Measurements from ENCODE around the gene ARHGDIA.
A peak's percentile ranks its signal among the peaks of the same experiment; 100 is the strongest.

The ARHGDIA gene

DNA sequence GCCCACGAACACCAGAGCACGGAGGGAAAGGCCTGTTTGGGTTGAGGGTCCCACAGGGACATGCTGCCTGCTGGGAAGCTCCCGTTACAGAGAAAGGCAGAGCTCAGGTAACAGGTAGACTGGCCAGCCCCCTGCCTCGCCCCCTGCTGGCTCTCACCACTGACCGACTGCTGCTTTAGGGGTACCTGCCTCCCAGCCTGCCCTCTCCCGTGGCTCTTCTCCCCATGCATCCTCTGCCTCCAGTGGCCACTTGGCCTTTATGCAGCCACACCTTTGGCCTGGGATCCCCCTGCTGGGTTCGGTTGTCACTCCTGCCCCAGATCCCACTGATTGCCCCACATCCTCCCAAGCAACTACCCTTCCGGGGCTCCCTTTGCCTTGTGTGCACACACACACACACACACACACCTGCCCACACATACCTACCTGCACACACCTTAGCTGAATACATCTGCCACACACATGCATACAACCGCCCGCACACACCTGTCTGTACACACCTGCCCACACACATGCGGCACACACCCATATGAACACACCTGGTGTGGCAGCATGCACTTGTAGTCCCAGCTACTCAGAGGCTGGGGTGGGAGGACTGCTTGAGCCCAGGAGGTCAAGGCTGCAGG is 45.2 kb downstream of the ARHGDIA start:
- Histone ChIP-seq H3K27ac (ENCODE audit: low read length, poor library complexity, severe bottlenecking) (no peak overlapping the region), H2AK5ac (ENCODE audit: low read length, severe bottlenecking) (no peak overlapping the region), H3K4me3 (ENCODE audit: insufficient read depth in 1 of 2, low read depth in 1 of 2, low read length in 2 of 2) (no peak overlapping the region), H3K36me3 (ENCODE audit: control insufficient read depth in 1 of 2, insufficient read depth in 2 of 2, low read depth in 1 of 2, low read length in 2 of 2) (peaks cover 14 to 65% of the 10 kb centered on the region in 2 experiments), H3K18ac (ENCODE audit: low read depth in 1 of 2, low read length in 2 of 2) (no peak overlapping the region), H3K9ac (ENCODE audit: low read length) (no peak overlapping the region), H3K4me1 (ENCODE audit: control insufficient read depth, insufficient read depth, low read depth, low read length) (peaks cover 24% of the 10 kb centered on the region), H2BK5ac (ENCODE audit: low read depth, low read length, poor library complexity, severe bottlenecking) (no peak overlapping the region), H3K4ac (ENCODE audit: low read depth in 1 of 2, low read length in 2 of 2) (no peak overlapping the region), H3K9me3 (ENCODE audit: control insufficient read depth, low read length) (no peaks in the 10 kb centered on the region), H3K4me2 (ENCODE audit: low read length, poor library complexity, severe bottlenecking) (no peak overlapping the region), H3K14ac (ENCODE audit: low read length in 2 of 2) (no peak overlapping the region), H2BK120ac (ENCODE audit: low read depth, low read length) (no peak overlapping the region), H2AFZ (ENCODE audit: low read depth, low read length) (no peak overlapping the region), H3K79me1 (replicated peaks; ENCODE audit: low read length, poor library complexity, severe bottlenecking) (peaks cover 40% of the 10 kb centered on the region), H3K27me3 (ENCODE audit: control insufficient read depth in 1 of 2, insufficient read depth in 1 of 2, low read length in 2 of 2) (no peaks in the 10 kb centered on the region), H2BK15ac (ENCODE audit: low read depth, poor library complexity, severe bottlenecking) (no peak overlapping the region), H3K23ac (ENCODE audit: low read length in 2 of 2) (no peak overlapping the region), H2BK12ac (ENCODE audit: low read length in 2 of 2) (no peak overlapping the region), H4K8ac (ENCODE audit: low read length) (peak overlapping the region; percentile 47), H4K91ac (ENCODE audit: low read length) (peak overlapping the region; percentile 35)
- WGBS = 90% methylated on average over 11 of the region's 11 CpGs
- DNase-seq = no peak

- H3K9ac ChIP-seq (ENCODE audit: low read length) = no peak overlapping the region
- 90% methylated on average over 11 of the region's 11 CpGs for WGBS
- no peak overlapping the region for H4K91ac ChIP-seq (ENCODE audit: low read length)
- H3K14ac ChIP-seq (ENCODE audit: low read length in 2 of 2) = no peak overlapping the region
- no peak overlapping the region for H2BK15ac ChIP-seq (ENCODE audit: low read depth, poor library complexity, severe bottlenecking)
- H3K36me3 ChIP-seq (ENCODE audit: control insufficient read depth in 1 of 2, insufficient read depth in 2 of 2, low read depth in 1 of 2, low read length in 2 of 2) = peaks cover 11 to 60% of the 10 kb centered on the region in 2 experiments
- H3K18ac ChIP-seq (ENCODE audit: low read depth in 1 of 2, low read length in 2 of 2) = no peak overlapping the region
- H3K23ac ChIP-seq (ENCODE audit: low read length in 2 of 2) = no peak overlapping the region
- no peak overlapping the region for H2AK5ac ChIP-seq (ENCODE audit: low read length, severe bottlenecking)
- no peak overlapping the region for H4K8ac ChIP-seq (ENCODE audit: low read length)
- peaks cover 38% of the 10 kb centered on the region for H3K79me1 ChIP-seq (replicated peaks; ENCODE audit: low read length, poor library complexity, severe bottlenecking)
- no peak overlapping the region for H3K27ac ChIP-seq (ENCODE audit: low read length, poor library complexity, severe bottlenecking)
- H3K4me2 ChIP-seq (ENCODE audit: low read length, poor library complexity, severe bottlenecking) = no peak overlapping the region
- no peak overlapping the region for H2BK120ac ChIP-seq (ENCODE audit: low read depth, low read length)
- H3K27me3 ChIP-seq (ENCODE audit: control insufficient read depth in 1 of 2, insufficient read depth in 1 of 2, low read length in 2 of 2) = peaks cover 0 to under 1% of the 10 kb centered on the region in 2 experiments
- peak overlapping the region in 1 of 2 experiments; percentile 27 for H3K4me3 ChIP-seq (ENCODE audit: insufficient read depth in 1 of 2, low read depth in 1 of 2, low read length in 2 of 2)
- no peak overlapping the region for H3K4ac ChIP-seq (ENCODE audit: low read depth in 1 of 2, low read length in 2 of 2)
- DNase-seq = no peak
- H2BK12ac ChIP-seq (ENCODE audit: low read length in 2 of 2) = no peak overlapping the region
- H3K4me1 ChIP-seq (ENCODE audit: control insufficient read depth, insufficient read depth, low read depth, low read length) = peaks cover 21% of the 10 kb centered on the region
- H2AFZ ChIP-seq (ENCODE audit: low read depth, low read length) = no peak overlapping the region
- H2BK5ac ChIP-seq (ENCODE audit: low read depth, low read length, poor library complexity, severe bottlenecking) = no peak overlapping the region
- no peaks in the 10 kb centered on the region for H3K9me3 ChIP-seq (ENCODE audit: control insufficient read depth, low read length)
Measured at GRCh38 chr17:81824595-81824994, 46.5 kb downstream of the ARHGDIA start.

DNA sequence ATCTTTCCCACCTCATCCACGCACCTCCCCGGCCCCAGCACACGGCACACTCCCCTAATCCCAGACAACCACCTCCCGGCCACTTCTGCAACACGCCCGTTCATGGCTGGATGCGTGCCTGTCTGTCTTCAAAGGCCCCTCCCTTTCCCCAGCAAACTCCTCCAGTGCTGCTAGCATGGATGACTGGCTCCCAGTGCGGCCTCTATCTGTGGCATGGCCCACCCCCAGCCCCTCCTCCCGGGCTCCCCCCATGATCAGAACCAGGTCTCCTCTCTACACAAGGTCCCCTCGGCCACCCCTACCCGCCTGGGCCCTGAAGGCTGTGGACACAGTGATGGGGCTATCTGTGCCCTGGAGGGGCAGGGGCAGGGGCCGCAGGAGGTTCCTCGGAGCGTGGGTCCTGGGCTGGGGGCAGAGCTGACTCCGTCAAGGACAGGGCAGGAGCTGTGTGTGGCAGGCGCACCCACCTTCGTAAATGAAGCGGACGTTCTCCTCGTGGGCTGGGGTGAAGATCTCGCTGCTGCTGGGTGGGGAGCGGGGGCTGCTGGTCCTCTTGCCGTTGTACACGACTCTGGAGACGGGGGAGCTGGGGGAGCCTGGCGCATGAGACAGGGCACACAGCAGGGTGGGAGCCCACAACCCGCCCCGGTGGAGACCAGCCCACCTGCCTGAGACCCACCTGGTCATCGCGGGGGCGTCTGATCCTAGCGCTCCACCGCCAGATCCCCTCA is 47.2 kb downstream of the ARHGDIA start:
- H3K9ac ChIP-seq (ENCODE audit: low read length) = no peak overlapping the region
- H3K23ac ChIP-seq (ENCODE audit: low read length in 2 of 2) = no peak overlapping the region
- H2AK5ac ChIP-seq (ENCODE audit: low read length, severe bottlenecking) = no peak overlapping the region
- 96% methylated on average over 31 of the region's 33 CpGs for WGBS
- H3K27me3 ChIP-seq (ENCODE audit: control insufficient read depth in 1 of 2, insufficient read depth in 1 of 2, low read length in 2 of 2) = peaks cover 0 to 6% of the 10 kb centered on the region in 2 experiments
- H3K4me1 ChIP-seq (ENCODE audit: control insufficient read depth, insufficient read depth, low read depth, low read length) = peaks cover 21% of the 10 kb centered on the region
- H3K4me2 ChIP-seq (ENCODE audit: low read length, poor library complexity, severe bottlenecking) = no peak overlapping the region
- no peak overlapping the region for H3K14ac ChIP-seq (ENCODE audit: low read length in 2 of 2)
- no peak overlapping the region for H3K18ac ChIP-seq (ENCODE audit: low read depth in 1 of 2, low read length in 2 of 2)
- no peak overlapping the region for H2BK120ac ChIP-seq (ENCODE audit: low read depth, low read length)
- peaks cover 38% of the 10 kb centered on the region for H3K79me1 ChIP-seq (replicated peaks; ENCODE audit: low read length, poor library complexity, severe bottlenecking)
- no peak overlapping the region for H3K27ac ChIP-seq (ENCODE audit: low read length, poor library complexity, severe bottlenecking)
- no peak overlapping the region for H4K91ac ChIP-seq (ENCODE audit: low read length)
- peak overlapping the region in 1 of 2 experiments; percentile 3 for H3K4me3 ChIP-seq (ENCODE audit: insufficient read depth in 1 of 2, low read depth in 1 of 2, low read length in 2 of 2)
- no peaks in the 10 kb centered on the region for H3K9me3 ChIP-seq (ENCODE audit: control insufficient read depth, low read length)
- no peak overlapping the region for H2BK15ac ChIP-seq (ENCODE audit: low read depth, poor library complexity, severe bottlenecking)
- no peak overlapping the region for H2AFZ ChIP-seq (ENCODE audit: low read depth, low read length)
- H3K4ac ChIP-seq (ENCODE audit: low read depth in 1 of 2, low read length in 2 of 2) = no peak overlapping the region
- no peak for DNase-seq
- peak overlapping the region in 1 of 2 experiments; percentile 12 for H2BK12ac ChIP-seq (ENCODE audit: low read length in 2 of 2)
- no peak overlapping the region for H4K8ac ChIP-seq (ENCODE audit: low read length)
- H3K36me3 ChIP-seq (ENCODE audit: control insufficient read depth in 1 of 2, insufficient read depth in 2 of 2, low read depth in 1 of 2, low read length in 2 of 2) = peaks cover 10 to 62% of the 10 kb centered on the region in 2 experiments
- H2BK5ac ChIP-seq (ENCODE audit: low read depth, low read length, poor library complexity, severe bottlenecking) = no peak overlapping the region

- no peak for DNase-seq
- no peak overlapping the region for H4K8ac ChIP-seq (ENCODE audit: low read length)
- H3K4ac ChIP-seq (ENCODE audit: low read depth in 1 of 2, low read length in 2 of 2) = no peak overlapping the region
- peaks cover 30% of the 10 kb centered on the region for H3K79me1 ChIP-seq (replicated peaks; ENCODE audit: low read length, poor library complexity, severe bottlenecking)
- H2BK5ac ChIP-seq (ENCODE audit: low read depth, low read length, poor library complexity, severe bottlenecking) = no peak overlapping the region
- no peak overlapping the region for H2BK120ac ChIP-seq (ENCODE audit: low read depth, low read length)
- H2AFZ ChIP-seq (ENCODE audit: low read depth, low read length) = no peak overlapping the region
- no peak overlapping the region for H4K91ac ChIP-seq (ENCODE audit: low read length)
- no peak overlapping the region for H3K4me2 ChIP-seq (ENCODE audit: low read length, poor library complexity, severe bottlenecking)
- H3K36me3 ChIP-seq (ENCODE audit: control insufficient read depth in 1 of 2, insufficient read depth in 2 of 2, low read depth in 1 of 2, low read length in 2 of 2) = peaks cover 10 to 57% of the 10 kb centered on the region in 2 experiments
- H3K9me3 ChIP-seq (ENCODE audit: control insufficient read depth, low read length) = no peaks in the 10 kb centered on the region
- H3K4me3 ChIP-seq (ENCODE audit: insufficient read depth in 1 of 2, low read depth in 1 of 2, low read length in 2 of 2) = peak overlapping the region in 1 of 2 experiments; percentile 26
- H3K18ac ChIP-seq (ENCODE audit: low read depth in 1 of 2, low read length in 2 of 2) = no peak overlapping the region
- no peak overlapping the region for H3K23ac ChIP-seq (ENCODE audit: low read length in 2 of 2)
- peaks cover 14% of the 10 kb centered on the region for H3K4me1 ChIP-seq (ENCODE audit: control insufficient read depth, insufficient read depth, low read depth, low read length)
- no peak overlapping the region for H3K9ac ChIP-seq (ENCODE audit: low read length)
- H2BK12ac ChIP-seq (ENCODE audit: low read length in 2 of 2) = no peak overlapping the region
- no peak overlapping the region for H2BK15ac ChIP-seq (ENCODE audit: low read depth, poor library complexity, severe bottlenecking)
- H2AK5ac ChIP-seq (ENCODE audit: low read length, severe bottlenecking) = no peak overlapping the region
- no peak overlapping the region for H3K27ac ChIP-seq (ENCODE audit: low read length, poor library complexity, severe bottlenecking)
- WGBS = 98% methylated on average over 30 of the region's 30 CpGs
- peaks cover 0 to 10% of the 10 kb centered on the region in 2 experiments for H3K27me3 ChIP-seq (ENCODE audit: control insufficient read depth in 1 of 2, insufficient read depth in 1 of 2, low read length in 2 of 2)
- H3K14ac ChIP-seq (ENCODE audit: low read length in 2 of 2) = no peak overlapping the region
Measured at GRCh38 chr17:81822996-81823819, 47.9 kb downstream of the ARHGDIA start.

Measured in mesenchymal stem cell (in vitro differentiated cells and primary cell).